Articular chondrocyte of knee joint (primary cell): ENCODE results near the gene OR3A3. TPM values are rescaled to one million over a fixed set of nuclear protein-coding genes. Genes with fewer than 3 reads are reported as not detected.

Experiments used
- small RNA-seq: library from RNA; depleted of rRNA; stranded (forward); fragments of <200 nt; gene quantifications from one replicate; pipeline ENCODE3, GENCODE V24; 2012
- total RNA-seq: library from RNA; depleted of rRNA; stranded (reverse); fragments of >200 nt; gene quantifications from 2 replicates; pipeline ENCODE4 v1.2.3, GENCODE V29; 2012

Gene OR3A3
- total RNA-seq, result not detected in 2 replicates

DNA sequence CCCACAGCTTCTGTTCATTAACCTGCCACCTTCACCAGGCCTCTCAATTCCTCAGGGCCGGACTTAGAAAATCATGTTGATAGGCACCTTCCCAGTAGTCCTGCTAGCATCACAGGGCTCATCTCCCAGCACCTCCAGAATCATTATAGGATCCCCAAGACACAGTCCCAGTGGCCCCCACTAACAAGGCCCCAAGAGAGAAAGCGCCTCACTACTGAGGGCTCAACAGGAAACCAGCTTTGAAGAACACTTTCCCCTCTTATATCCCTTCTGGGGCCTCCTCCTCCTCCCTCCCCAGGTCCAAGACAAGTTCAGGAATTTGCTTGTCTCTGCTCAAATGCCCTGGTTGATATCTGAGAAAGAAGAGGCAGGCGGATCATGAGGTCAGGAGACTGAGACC is at the start of gene OR3A3:
OR3A3 (plus strand) TSS at position 301 of the 400 bp plus-strand sequence.

DNA sequence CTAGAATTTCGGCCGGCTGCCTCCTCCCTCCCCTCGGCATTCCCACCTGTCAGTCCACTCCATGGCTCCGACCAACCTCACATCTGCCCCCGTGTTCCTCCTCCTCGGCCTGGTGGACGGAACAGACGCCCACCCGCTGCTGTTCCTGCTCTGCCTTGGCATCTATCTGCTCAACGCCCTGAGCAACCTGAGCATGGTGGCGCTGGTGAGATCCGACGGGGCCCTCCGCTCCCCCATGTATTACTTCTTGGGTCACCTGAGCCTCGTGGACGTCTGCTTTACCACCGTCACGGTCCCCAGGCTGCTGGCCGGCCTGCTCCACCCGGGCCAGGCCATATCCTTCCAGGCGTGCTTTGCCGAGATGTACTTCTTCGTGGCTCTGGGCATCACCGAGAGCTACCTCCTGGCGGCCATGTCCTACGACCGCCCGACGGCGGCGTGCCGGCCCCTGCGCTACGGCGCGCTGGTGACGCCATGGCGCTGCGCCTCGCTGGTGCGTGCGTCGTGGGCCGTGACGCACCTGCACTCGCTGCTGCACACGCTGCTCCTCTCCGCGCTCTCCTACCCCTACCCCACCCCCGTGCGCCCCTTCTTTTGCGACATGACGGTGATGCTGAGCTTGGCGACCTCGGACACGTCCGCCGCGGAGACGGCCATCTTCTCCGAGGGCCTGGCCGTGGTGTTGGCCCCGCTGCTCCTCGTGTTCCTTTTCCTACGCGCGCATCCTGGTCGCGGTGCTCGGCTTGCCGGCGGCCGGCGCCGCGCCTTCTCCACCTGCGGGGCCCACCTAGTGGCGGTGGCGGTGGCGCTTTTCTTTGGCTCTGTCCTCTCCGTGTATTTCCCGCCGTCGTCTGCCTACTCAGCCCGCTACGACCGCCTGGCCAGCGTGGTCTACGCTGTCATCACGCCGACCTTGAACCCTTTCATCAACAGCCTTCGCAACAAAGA is 25.0 kb upstream of the OR3A3 start, which contains the start of gene OR3A2:
OR3A2 (minus strand) TSS at position 440 of the 948 bp plus-strand sequence.

DNA sequence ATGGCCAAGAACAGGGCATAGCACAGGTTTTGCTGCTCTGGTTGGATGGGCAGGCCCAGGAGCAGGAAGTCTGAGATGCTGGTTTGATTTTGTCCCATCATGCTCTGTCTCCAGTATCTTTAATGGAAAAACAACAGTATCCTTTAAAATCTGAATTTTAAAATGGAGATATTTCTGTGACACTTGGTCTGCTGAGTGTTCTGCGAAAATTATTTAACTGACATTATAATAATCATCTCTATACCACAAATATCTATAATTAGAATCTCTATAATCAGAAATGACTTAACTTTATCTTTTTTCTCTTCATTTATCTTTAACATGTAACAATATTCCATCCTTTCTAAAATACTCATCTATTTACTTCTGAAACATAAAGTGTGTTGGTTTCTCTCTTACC is 12.9 kb upstream of the OR3A3 start, which contains the start of gene OR1E1:
OR1E1 (minus strand) TSS at position 101 of the 400 bp plus-strand sequence; CDS start at position 101, 0 bp downstream.

DNA sequence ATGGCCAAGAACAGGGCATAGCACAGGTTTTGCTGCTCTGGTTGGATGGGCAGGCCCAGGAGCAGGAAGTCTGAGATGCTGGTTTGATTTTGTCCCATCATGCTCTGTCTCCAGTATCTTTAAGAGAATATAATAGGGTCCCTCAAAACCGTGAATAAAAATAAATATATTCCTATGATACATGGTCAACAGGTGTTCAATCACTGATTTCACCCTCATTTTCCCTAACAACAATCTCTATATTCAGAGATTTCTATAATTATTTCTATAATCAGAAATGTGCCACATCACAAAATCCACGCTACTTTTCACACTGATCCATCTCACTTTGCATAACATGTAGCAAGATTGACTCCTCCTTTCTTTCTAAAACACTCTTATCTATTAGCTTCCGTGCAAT is 22.6 kb downstream of the OR3A3 start, which contains the start of gene OR1E2:
OR1E2 (minus strand) TSS at position 101 of the 400 bp plus-strand sequence; CDS start at position 101, 0 bp downstream.

DNA sequence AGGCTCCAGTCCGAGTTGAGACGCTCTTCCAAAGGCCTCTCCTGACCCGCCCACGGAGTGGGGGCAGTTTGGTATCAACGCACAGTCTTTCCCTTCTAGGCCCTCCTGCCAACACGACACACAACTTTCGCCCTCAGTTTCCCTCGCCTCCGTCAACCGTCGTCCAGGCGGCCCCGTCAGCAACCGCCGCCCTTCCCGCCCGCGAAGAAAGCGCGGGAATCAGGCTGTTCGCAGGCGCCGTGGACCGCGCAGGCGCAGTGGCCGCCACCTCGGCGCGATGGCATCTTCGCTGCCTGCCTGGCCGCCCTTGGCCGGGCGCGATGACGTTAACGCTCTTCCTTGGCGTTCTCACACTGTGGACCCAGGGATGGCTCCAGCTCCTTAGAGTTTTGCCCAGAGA is 60.4 kb downstream of the OR3A3 start, which contains the start of gene SPATA22:
SPATA22 (minus strand) TSS at position 221 of the 400 bp plus-strand sequence. CDS start 2,494 bp downstream, outside the sequence.

Small RNAs within 50 kb of the gene (small RNA-seq; reads per million reads assigned to genes)
- not detected for gene OR1AC1P

Other genes with a start within 250 kb of the OR3A3 start
- gene OR1A2, start 213.9 kb upstream of the OR3A3 start, total RNA-seq, result not detected in 2 replicates
- not detected in 2 replicates for gene OR1A1, start 203.7 kb upstream of the OR3A3 start, total RNA-seq
- 0.13 TPM in 1 of 2 replicates, not detected in the other for gene OR3A1, start 113.0 kb upstream of the OR3A3 start, total RNA-seq
- 0.26 TPM in 1 of 2 replicates, not detected in the other for gene OR3A2, start 25.1 kb upstream of the OR3A3 start, total RNA-seq
- gene OR1E1, start 13.0 kb upstream of the OR3A3 start, total RNA-seq, result not detected in 2 replicates
- 0.13 TPM in 1 of 2 replicates, not detected in the other for gene OR1E2, start 22.5 kb downstream of the OR3A3 start, total RNA-seq
- 1.3 TPM in 1 of 2 replicates, not detected in the other for gene SPATA22, start 60.4 kb downstream of the OR3A3 start, total RNA-seq
- gene ASPA, start 64.6 kb downstream of the OR3A3 start, total RNA-seq, result 0.26 and 0.97 TPM in 2 replicates
- gene TRPV3, start 146.4 kb downstream of the OR3A3 start, total RNA-seq, result 0.91 and 2.2 TPM in 2 replicates
- 2.0 and 2.5 TPM in 2 replicates for gene TRPV1, start 198.0 kb downstream of the OR3A3 start, total RNA-seq
- 11.8 and 14.1 TPM in 2 replicates for gene SHPK, start 224.9 kb downstream of the OR3A3 start, total RNA-seq
- 12.6 and 23.1 TPM in 2 replicates for gene CTNS, start 225.4 kb downstream of the OR3A3 start, total RNA-seq